GM12878 (cell line): ENCODE data around the gene RGS16.
A peak's percentile ranks its signal among the peaks of the same experiment; 100 is the strongest.

Experiments
- EP300 ChIP-seq, 2 experiments: fragments of 150-350 bp in 1 of 2; IDR thresholded peaks; 2 replicates each; pipeline ENCODE4 v1.6.1; 2011 to 2012; ENCODE audit warnings: low read depth in 2 of 2, low read length in 2 of 2, borderline replicate concordance in 1 of 2, improper control_type of control experiment in 1 of 2, inconsistent platforms in 1 of 2; ENCODE audit not compliant: control insufficient read depth in 1 of 2
- NR2C2 ChIP-seq: IDR thresholded peaks from 2 replicates; pipeline ENCODE4 v1.6.1; 2011; ENCODE audit warnings: borderline replicate concordance, low read depth; ENCODE audit not compliant: control insufficient read depth, insufficient read length
- POLR2A ChIP-seq: IDR thresholded peaks from 2 replicates; pipeline ENCODE4 v1.6.1; 2011; ENCODE audit warnings: low read depth, mild to moderate bottlenecking, low read length
- POLR2AphosphoS5 ChIP-seq: IDR thresholded peaks from 2 replicates; pipeline ENCODE4 v1.6.1; 2011; ENCODE audit warnings: mild to moderate bottlenecking, low read length, inconsistent platforms
- RAD21 ChIP-seq: IDR thresholded peaks from 2 replicates; pipeline ENCODE4 v1.6.1; 2011; ENCODE audit warnings: mild to moderate bottlenecking, low read depth, low read length, moderate library complexity; ENCODE audit not compliant: insufficient read depth
- SRF ChIP-seq, 2 experiments: IDR thresholded peaks; 2 replicates each; pipeline ENCODE4 v1.6.1; 2011; ENCODE audit warnings: low read depth in 2 of 2, low read length in 2 of 2, mild to moderate bottlenecking in 1 of 2, moderate library complexity in 1 of 2
- ZNF622 ChIP-seq: fragments of 450-650 bp; IDR thresholded peaks from 2 replicates; pipeline ENCODE4 v1.6.1; 2017; ENCODE audit warnings: mild to moderate bottlenecking, inconsistent platforms
- ZZZ3 ChIP-seq: IDR thresholded peaks from 2 replicates; pipeline ENCODE4 v1.6.1; 2011; ENCODE audit warnings: low read depth; ENCODE audit not compliant: control insufficient read depth, insufficient read length
- TF ChIP-seq, protein P1 (sequence below): fragments of 450-650 bp; IDR thresholded peaks from 2 replicates; pipeline ENCODE4 v1.6.1; 2014; ENCODE audit warnings: mild to moderate bottlenecking
- TF ChIP-seq, protein P2 (sequence below), 3 experiments: IDR thresholded peaks in 2 of 3; conservative IDR thresholded peaks in 1 of 3; 2 replicates each; pipeline ENCODE4 v1.5.1; 2011; ENCODE audit warnings: low read depth in 3 of 3, low read length in 3 of 3, mild to moderate bottlenecking in 3 of 3, control low read depth in 2 of 3, moderate library complexity in 2 of 3, inconsistent platforms in 1 of 3, mixed read lengths in 1 of 3; ENCODE audit not compliant: control insufficient read depth in 2 of 3, insufficient read depth in 1 of 3; ENCODE audit errors: extremely low read depth in 1 of 3
- TF ChIP-seq, protein P3 (sequence below): IDR thresholded peaks from 2 replicates; pipeline ENCODE4 v1.6.1; 2011; ENCODE audit warnings: mild to moderate bottlenecking, low read depth, low read length, moderate library complexity; ENCODE audit not compliant: insufficient replicate concordance
- TF ChIP-seq, protein P4 (sequence below): IDR thresholded peaks from 2 replicates; pipeline ENCODE4 v1.6.1; 2012; ENCODE audit warnings: mild to moderate bottlenecking, low read depth, low read length

DNA sequence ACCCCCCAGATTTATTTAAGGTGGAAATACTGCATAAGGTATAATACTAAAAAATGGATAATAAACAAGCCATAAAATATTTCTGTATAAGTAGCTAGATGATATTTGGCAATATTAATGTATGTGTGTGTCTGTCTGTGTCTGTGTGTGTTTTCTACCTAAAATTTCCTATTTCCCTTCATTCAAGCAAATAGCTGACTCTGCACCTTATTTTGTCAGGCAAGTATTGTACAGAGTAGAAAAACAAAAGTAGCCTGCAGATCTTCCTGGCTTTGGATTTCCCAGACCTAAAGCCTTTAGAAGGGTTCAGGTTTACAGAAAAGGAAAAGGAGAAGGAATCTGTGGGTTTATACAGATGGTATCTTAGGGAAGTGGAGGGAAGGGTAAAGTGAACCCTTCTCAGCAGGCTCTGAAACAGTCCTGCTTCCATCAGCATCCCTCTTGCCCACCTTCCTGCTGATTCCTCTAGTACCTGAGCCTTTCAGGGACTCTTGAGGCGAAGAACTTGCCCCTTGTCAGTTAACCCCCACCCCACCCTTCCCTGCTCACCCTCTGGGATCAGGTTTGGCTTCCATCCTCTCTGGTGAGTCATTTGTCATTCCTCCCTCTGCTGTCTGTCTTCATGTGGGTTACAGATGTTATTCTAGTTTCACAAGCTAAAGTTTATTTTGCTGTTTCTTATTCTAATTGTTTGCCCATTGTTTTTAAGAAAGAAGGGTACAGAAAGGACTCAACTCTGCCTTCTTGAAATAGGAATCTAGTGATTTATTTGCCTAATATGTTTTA is 21.7 kb upstream of the RGS16 start:
- TF ChIP-seq, protein P1, sequence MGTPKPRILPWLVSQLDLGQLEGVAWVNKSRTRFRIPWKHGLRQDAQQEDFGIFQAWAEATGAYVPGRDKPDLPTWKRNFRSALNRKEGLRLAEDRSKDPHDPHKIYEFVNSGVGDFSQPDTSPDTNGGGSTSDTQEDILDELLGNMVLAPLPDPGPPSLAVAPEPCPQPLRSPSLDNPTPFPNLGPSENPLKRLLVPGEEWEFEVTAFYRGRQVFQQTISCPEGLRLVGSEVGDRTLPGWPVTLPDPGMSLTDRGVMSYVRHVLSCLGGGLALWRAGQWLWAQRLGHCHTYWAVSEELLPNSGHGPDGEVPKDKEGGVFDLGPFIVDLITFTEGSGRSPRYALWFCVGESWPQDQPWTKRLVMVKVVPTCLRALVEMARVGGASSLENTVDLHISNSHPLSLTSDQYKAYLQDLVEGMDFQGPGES: no peak
- TF ChIP-seq, protein P2, sequence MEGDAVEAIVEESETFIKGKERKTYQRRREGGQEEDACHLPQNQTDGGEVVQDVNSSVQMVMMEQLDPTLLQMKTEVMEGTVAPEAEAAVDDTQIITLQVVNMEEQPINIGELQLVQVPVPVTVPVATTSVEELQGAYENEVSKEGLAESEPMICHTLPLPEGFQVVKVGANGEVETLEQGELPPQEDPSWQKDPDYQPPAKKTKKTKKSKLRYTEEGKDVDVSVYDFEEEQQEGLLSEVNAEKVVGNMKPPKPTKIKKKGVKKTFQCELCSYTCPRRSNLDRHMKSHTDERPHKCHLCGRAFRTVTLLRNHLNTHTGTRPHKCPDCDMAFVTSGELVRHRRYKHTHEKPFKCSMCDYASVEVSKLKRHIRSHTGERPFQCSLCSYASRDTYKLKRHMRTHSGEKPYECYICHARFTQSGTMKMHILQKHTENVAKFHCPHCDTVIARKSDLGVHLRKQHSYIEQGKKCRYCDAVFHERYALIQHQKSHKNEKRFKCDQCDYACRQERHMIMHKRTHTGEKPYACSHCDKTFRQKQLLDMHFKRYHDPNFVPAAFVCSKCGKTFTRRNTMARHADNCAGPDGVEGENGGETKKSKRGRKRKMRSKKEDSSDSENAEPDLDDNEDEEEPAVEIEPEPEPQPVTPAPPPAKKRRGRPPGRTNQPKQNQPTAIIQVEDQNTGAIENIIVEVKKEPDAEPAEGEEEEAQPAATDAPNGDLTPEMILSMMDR (IDR thresholded peaks at IDR 0.05 in 2 of 3, conservative IDR thresholded peaks at IDR 0.05 in 1 of 3; ENCODE audit: control insufficient read depth in 2 of 3, extremely low read depth in 1 of 3, insufficient read depth in 1 of 3, low read depth in 3 of 3, low read length in 3 of 3): no peak
- no peak for TF ChIP-seq EP300 (IDR thresholded peaks at IDR 0.05; ENCODE audit: borderline replicate concordance in 1 of 2, control insufficient read depth in 1 of 2, low read depth in 2 of 2, low read length in 2 of 2)
- TF ChIP-seq POLR2A: no peak
- no peak for TF ChIP-seq POLR2AphosphoS5
- TF ChIP-seq RAD21: no peak
- TF ChIP-seq, protein P3, sequence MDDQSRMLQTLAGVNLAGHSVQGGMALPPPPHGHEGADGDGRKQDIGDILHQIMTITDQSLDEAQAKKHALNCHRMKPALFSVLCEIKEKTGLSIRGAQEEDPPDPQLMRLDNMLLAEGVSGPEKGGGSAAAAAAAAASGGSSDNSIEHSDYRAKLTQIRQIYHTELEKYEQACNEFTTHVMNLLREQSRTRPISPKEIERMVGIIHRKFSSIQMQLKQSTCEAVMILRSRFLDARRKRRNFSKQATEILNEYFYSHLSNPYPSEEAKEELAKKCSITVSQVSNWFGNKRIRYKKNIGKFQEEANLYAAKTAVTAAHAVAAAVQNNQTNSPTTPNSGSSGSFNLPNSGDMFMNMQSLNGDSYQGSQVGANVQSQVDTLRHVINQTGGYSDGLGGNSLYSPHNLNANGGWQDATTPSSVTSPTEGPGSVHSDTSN: peak; percentile 56
- TF ChIP-seq ZZZ3: no peak
- no peak for TF ChIP-seq SRF (IDR thresholded peaks at IDR 0.05; ENCODE audit: low read depth in 2 of 2, low read length in 2 of 2)
- TF ChIP-seq, protein P4, sequence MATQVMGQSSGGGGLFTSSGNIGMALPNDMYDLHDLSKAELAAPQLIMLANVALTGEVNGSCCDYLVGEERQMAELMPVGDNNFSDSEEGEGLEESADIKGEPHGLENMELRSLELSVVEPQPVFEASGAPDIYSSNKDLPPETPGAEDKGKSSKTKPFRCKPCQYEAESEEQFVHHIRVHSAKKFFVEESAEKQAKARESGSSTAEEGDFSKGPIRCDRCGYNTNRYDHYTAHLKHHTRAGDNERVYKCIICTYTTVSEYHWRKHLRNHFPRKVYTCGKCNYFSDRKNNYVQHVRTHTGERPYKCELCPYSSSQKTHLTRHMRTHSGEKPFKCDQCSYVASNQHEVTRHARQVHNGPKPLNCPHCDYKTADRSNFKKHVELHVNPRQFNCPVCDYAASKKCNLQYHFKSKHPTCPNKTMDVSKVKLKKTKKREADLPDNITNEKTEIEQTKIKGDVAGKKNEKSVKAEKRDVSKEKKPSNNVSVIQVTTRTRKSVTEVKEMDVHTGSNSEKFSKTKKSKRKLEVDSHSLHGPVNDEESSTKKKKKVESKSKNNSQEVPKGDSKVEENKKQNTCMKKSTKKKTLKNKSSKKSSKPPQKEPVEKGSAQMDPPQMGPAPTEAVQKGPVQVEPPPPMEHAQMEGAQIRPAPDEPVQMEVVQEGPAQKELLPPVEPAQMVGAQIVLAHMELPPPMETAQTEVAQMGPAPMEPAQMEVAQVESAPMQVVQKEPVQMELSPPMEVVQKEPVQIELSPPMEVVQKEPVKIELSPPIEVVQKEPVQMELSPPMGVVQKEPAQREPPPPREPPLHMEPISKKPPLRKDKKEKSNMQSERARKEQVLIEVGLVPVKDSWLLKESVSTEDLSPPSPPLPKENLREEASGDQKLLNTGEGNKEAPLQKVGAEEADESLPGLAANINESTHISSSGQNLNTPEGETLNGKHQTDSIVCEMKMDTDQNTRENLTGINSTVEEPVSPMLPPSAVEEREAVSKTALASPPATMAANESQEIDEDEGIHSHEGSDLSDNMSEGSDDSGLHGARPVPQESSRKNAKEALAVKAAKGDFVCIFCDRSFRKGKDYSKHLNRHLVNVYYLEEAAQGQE: no peak
- no peak for TF ChIP-seq NR2C2
- TF ChIP-seq ZNF622: no peak
